SK-MEL-5 (cell line): ENCODE measurements around the gene SPATA18. TPM values are rescaled to one million over a fixed set of nuclear protein-coding genes. Genes with fewer than 3 reads are reported as not detected.
"Not testable (repeated sequence)": the region's sequence is repeated elsewhere in the genome, so short reads cannot be mapped to it uniquely, and the experiment has no call there.

ENCODE experiments used
- DNase-seq: peaks from one replicate; pipeline ENCODE4 v3.0.0-alpha.2; 2016; ENCODE audit warnings: low read depth, low spot score
- in situ Hi-C: cut with HindIII; loops from 2 replicates; pipeline ENCODE4 v1.10.0; 2016; ENCODE audit warnings: low sequenced_read_pairs, high pct_unique_total_duplicates, low pct_unique_long_range_greater_than_20kb
- total RNA-seq: library from RNA; depleted of rRNA; stranded (reverse); fragments of >200 nt; shearing (Covaris generic); gene quantifications from 2 replicates; pipeline ENCODE4 v1.2.3, GENCODE V29; 2014; rRNA removed

Gene SPATA18
- total RNA-seq, 1 experiment from 2014 or later = not detected

GRCh38 chr4:52137152-52137551 is 86.0 kb downstream of the SPATA18 start:
- in situ Hi-C loops, DNase-seq: not testable (repeated sequence)

- DNase-seq = no peak
- in situ Hi-C loops = no loop called here
Measured at GRCh38 chr4:52142816-52143215, 91.7 kb downstream of the SPATA18 start.

- in situ Hi-C loops = no loop called here
- DNase-seq = no peak
Measured at GRCh38 chr4:52143815-52144214, 92.7 kb downstream of the SPATA18 start.

- in situ Hi-C loops = no loop called here
- no peak for DNase-seq
Measured at GRCh38 chr4:52144372-52144771, 93.3 kb downstream of the SPATA18 start.

Other genes starting within 250 kb of the SPATA18 start
- 29.6 and 33.8 TPM in 2 replicates for gene DCUN1D4, start 208.2 kb upstream of the SPATA18 start, total RNA-seq
- not detected in 2 replicates for gene LRRC66, start 30.9 kb upstream of the SPATA18 start, total RNA-seq
- 6.8 and 7.2 TPM in 2 replicates for gene SGCB, start 13.0 kb upstream of the SPATA18 start, total RNA-seq